Mesenchymal stem cell (in vitro differentiated cells and primary cell): ENCODE results near the gene POTEH.
"Not testable (repeated sequence)": the region's sequence is repeated elsewhere in the genome, so short reads cannot be mapped to it uniquely, and the experiment has no call there.

Experiments
- DNase-seq: peaks from one replicate; pipeline ENCODE4 v3.0.0-alpha.2; 2013
- H2AFZ ChIP-seq: one replicate; pipeline ENCODE4 v1.6.1; 2013; ENCODE audit warnings: low read depth, mild to moderate bottlenecking, control low read depth, inconsistent platforms, low read length, moderate library complexity
- H2AK5ac ChIP-seq: 2 replicates; pipeline ENCODE4 v1.6.1; 2013; ENCODE audit warnings: low read length, moderate library complexity, mild to moderate bottlenecking, inconsistent platforms; ENCODE audit not compliant: severe bottlenecking
- H2BK120ac ChIP-seq: one replicate; pipeline ENCODE4 v1.6.1; 2013; ENCODE audit warnings: low read depth, mild to moderate bottlenecking, inconsistent platforms, low read length, moderate library complexity
- H2BK12ac ChIP-seq, 2 experiments: one replicate each; pipeline ENCODE4 v1.6.1; 2013; ENCODE audit warnings: inconsistent platforms in 2 of 2, low read length in 2 of 2, mild to moderate bottlenecking in 2 of 2, moderate library complexity in 2 of 2, control low read depth in 1 of 2
- H2BK15ac ChIP-seq: one replicate; pipeline ENCODE4 v1.6.1; 2013; ENCODE audit warnings: mild to moderate bottlenecking, low read depth, inconsistent platforms; ENCODE audit not compliant: poor library complexity, severe bottlenecking
- H2BK5ac ChIP-seq: 2 replicates; pipeline ENCODE4 v1.6.1; 2013; ENCODE audit warnings: low read depth, mild to moderate bottlenecking, low read length, control low read depth, inconsistent platforms; ENCODE audit not compliant: poor library complexity, severe bottlenecking
- H3K14ac ChIP-seq, 2 experiments: one replicate each; pipeline ENCODE4 v1.6.1; 2013; ENCODE audit warnings: inconsistent platforms in 2 of 2, low read length in 2 of 2, control low read depth in 1 of 2, mild to moderate bottlenecking in 1 of 2, moderate library complexity in 1 of 2
- H3K18ac ChIP-seq, 2 experiments: one replicate each; pipeline ENCODE4 v1.6.1; 2013; ENCODE audit warnings: inconsistent platforms in 2 of 2, low read length in 2 of 2, control low read depth in 1 of 2, low read depth in 1 of 2, mild to moderate bottlenecking in 1 of 2
- H3K23ac ChIP-seq, 2 experiments: one replicate each; pipeline ENCODE4 v1.6.1; 2013; ENCODE audit warnings: inconsistent platforms in 2 of 2, low read length in 2 of 2, mild to moderate bottlenecking in 2 of 2, moderate library complexity in 2 of 2, control low read depth in 1 of 2
- H3K27ac ChIP-seq: 2 replicates; pipeline ENCODE4 v1.5.1; 2013; ENCODE audit warnings: mild to moderate bottlenecking, moderate library complexity, low read length, control low read depth, inconsistent platforms; ENCODE audit not compliant: poor library complexity, severe bottlenecking
- H3K27me3 ChIP-seq, 2 experiments: 2 replicates each; pipeline versions ENCODE4 v1.6.1 to v1.7.0; 2013; ENCODE audit warnings: low read length in 2 of 2, mild to moderate bottlenecking in 2 of 2, moderate library complexity in 2 of 2, control low read depth in 1 of 2, inconsistent platforms in 1 of 2; ENCODE audit not compliant: control insufficient read depth in 1 of 2, insufficient read depth in 1 of 2
- H3K36me3 ChIP-seq, 2 experiments: 2 replicates each; pipeline versions ENCODE4 v1.6.1 to v1.7.0; 2013; ENCODE audit warnings: low read length in 2 of 2, control low read depth in 1 of 2, inconsistent platforms in 1 of 2, low read depth in 1 of 2, mild to moderate bottlenecking in 1 of 2; ENCODE audit not compliant: insufficient read depth in 2 of 2, control insufficient read depth in 1 of 2
- H3K4ac ChIP-seq, 2 experiments: one replicate each; pipeline ENCODE4 v1.6.1; 2013; ENCODE audit warnings: inconsistent platforms in 2 of 2, low read length in 2 of 2, mild to moderate bottlenecking in 2 of 2, moderate library complexity in 2 of 2, control low read depth in 1 of 2, low read depth in 1 of 2
- H3K4me1 ChIP-seq: 2 replicates; pipeline ENCODE4 v1.6.1; 2013; ENCODE audit warnings: low read depth, low read length, control low read depth; ENCODE audit not compliant: control insufficient read depth, insufficient read depth
- H3K4me2 ChIP-seq: 2 replicates; pipeline ENCODE4 v1.6.1; 2013; ENCODE audit warnings: low read length, mild to moderate bottlenecking, inconsistent platforms; ENCODE audit not compliant: poor library complexity, severe bottlenecking
- H3K4me3 ChIP-seq, 2 experiments: 2 replicates each; pipeline versions ENCODE4 v1.5.1 to v1.7.0; 2013; ENCODE audit warnings: low read length in 2 of 2, mild to moderate bottlenecking in 2 of 2, control low read depth in 1 of 2, low read depth in 1 of 2; ENCODE audit not compliant: insufficient read depth in 1 of 2
- H3K79me1 ChIP-seq: replicated peaks from 2 replicates; pipeline ENCODE4 v1.6.1; 2013; ENCODE audit warnings: mild to moderate bottlenecking, control low read depth, low read length, inconsistent platforms; ENCODE audit not compliant: poor library complexity, severe bottlenecking
- H3K9ac ChIP-seq: 2 replicates; pipeline ENCODE4 v1.7.0; 2013; ENCODE audit warnings: mild to moderate bottlenecking, low read length, moderate library complexity
- H3K9me3 ChIP-seq: 2 replicates; pipeline ENCODE4 v1.7.0; 2013; ENCODE audit warnings: mild to moderate bottlenecking, low read length; ENCODE audit not compliant: control insufficient read depth
- H4K8ac ChIP-seq: one replicate; pipeline ENCODE4 v1.6.1; 2013; ENCODE audit warnings: inconsistent platforms, mild to moderate bottlenecking, low read length, moderate library complexity
- H4K91ac ChIP-seq: one replicate; pipeline ENCODE4 v1.6.1; 2013; ENCODE audit warnings: mild to moderate bottlenecking, low read length, inconsistent platforms
- WGBS: methylation state at CpG from one replicate; pipeline ENCODE4 v1.1.7; 2013; ENCODE audit warnings: mixed read lengths; 5-methylcytosine and 5-hydroxymethylcytosine counted together

POTEH gene

DNA sequence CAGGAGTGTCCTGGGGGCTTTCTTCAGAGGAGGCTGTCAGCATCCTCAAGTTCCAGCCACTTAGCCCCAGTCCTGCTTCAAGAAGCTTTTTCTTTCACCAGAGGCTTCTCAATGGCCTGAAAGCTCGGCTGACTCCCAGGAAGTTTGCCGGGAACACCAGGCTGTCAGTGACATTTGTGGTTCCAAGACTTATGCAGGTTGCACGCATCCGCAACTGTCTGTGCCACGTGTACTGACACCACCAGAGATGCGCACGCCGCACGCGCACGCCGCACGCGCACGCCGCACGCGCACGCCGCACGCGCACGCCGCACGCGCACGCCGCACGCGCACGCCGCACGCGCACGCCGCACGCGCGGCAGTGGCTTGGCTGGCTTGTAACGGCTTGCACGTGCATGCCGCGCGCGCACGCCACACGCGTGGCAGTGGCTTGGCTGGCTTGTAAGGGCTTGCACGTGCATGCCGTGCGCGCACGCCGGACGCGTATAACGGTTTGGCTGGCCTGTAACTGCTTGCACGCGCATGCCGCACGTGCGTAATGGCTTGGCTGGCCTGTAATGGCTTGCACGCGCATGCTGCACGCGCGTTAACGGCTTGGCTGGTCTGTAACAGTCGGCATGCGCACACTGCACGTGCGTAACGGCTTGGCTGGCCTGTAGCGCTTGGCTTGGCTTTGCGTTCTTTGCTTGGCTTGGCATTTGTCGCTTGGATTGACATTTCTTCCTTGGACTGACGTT is 646 bp upstream of the POTEH start:
- H3K18ac ChIP-seq, H3K79me1 ChIP-seq, H4K8ac ChIP-seq, H3K4me3 ChIP-seq, H2BK5ac ChIP-seq, H3K36me3 ChIP-seq, H3K23ac ChIP-seq, H3K27ac ChIP-seq, H4K91ac ChIP-seq, H3K9me3 ChIP-seq, H3K4me1 ChIP-seq, H3K4me2 ChIP-seq, H2BK120ac ChIP-seq, H2AFZ ChIP-seq, H2BK12ac ChIP-seq, H3K27me3 ChIP-seq, DNase-seq, H3K9ac ChIP-seq, H3K14ac ChIP-seq, H2AK5ac ChIP-seq, H3K4ac ChIP-seq, H2BK15ac ChIP-seq: not testable (repeated sequence)
- 94% methylated on average over 64 of the region's 77 CpGs for WGBS

DNA sequence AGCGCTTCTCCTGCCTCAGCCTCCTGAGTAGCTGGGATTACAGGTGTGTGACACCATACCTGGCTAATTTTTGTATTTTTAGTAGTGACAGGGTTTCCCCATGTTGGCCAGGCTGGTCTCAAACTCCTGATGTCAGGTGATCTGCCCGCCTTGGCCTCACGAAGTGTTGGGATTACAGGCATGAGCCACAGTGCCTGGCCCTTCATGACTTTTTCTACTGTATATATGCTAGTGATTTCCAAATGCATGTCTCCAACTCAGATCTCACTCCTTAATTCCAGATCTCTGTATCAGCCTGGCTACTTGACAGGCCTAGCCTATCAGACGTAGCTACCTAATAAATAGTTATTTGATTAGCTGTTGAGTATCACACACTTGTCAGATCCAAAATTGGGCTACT is 23.8 kb downstream of the POTEH start:
- not testable (repeated sequence) for H3K36me3 ChIP-seq, H3K9me3 ChIP-seq, H4K91ac ChIP-seq, H3K4me3 ChIP-seq, H3K18ac ChIP-seq, H2BK5ac ChIP-seq, H2BK15ac ChIP-seq, H3K27ac ChIP-seq, DNase-seq, H3K4ac ChIP-seq, H2AFZ ChIP-seq, H3K23ac ChIP-seq, H3K14ac ChIP-seq, H2BK120ac ChIP-seq, H3K4me1 ChIP-seq, H3K79me1 ChIP-seq, H3K27me3 ChIP-seq, H3K9ac ChIP-seq, H3K4me2 ChIP-seq, H2AK5ac ChIP-seq, H2BK12ac ChIP-seq, H4K8ac ChIP-seq
- WGBS, result no CpG with 5 or more reads among the region's 4 CpGs

GRCh38 chr22:15714125-15714524 is 24.3 kb downstream of the POTEH start:
- not testable (repeated sequence) for DNase-seq, H3K4me3 ChIP-seq, H2BK5ac ChIP-seq, H3K4ac ChIP-seq, H2AK5ac ChIP-seq, H2AFZ ChIP-seq, H2BK15ac ChIP-seq, H3K9me3 ChIP-seq, H3K4me1 ChIP-seq, H2BK120ac ChIP-seq, H3K9ac ChIP-seq, H4K91ac ChIP-seq, H3K27ac ChIP-seq, H3K36me3 ChIP-seq, H2BK12ac ChIP-seq, H3K27me3 ChIP-seq, H4K8ac ChIP-seq, H3K4me2 ChIP-seq, H3K18ac ChIP-seq, H3K14ac ChIP-seq, H3K79me1 ChIP-seq, H3K23ac ChIP-seq
- no CpG with 5 or more reads among the region's 2 CpGs for WGBS

GRCh38 chr22:15721884-15722283 is 32.1 kb downstream of the POTEH start:
- not testable (repeated sequence) for H2AK5ac ChIP-seq, H2BK15ac ChIP-seq, H4K8ac ChIP-seq, H3K14ac ChIP-seq, H3K9me3 ChIP-seq, H3K4me1 ChIP-seq, H3K23ac ChIP-seq, H3K27ac ChIP-seq, H3K9ac ChIP-seq, H3K4ac ChIP-seq, H2AFZ ChIP-seq, H3K27me3 ChIP-seq, H3K18ac ChIP-seq, H4K91ac ChIP-seq, H3K4me2 ChIP-seq, H2BK12ac ChIP-seq, H3K36me3 ChIP-seq, H3K4me3 ChIP-seq, H2BK120ac ChIP-seq, H3K79me1 ChIP-seq, H2BK5ac ChIP-seq, DNase-seq
- no CpG with 5 or more reads among the region's 18 CpGs for WGBS
